GM23338 (cell line): Measurements from ENCODE around the gene BNC1. TPM values are rescaled to one million over a fixed set of nuclear protein-coding genes. Genes with fewer than 3 reads are reported as not detected.

Experiments used
- ATAC-seq: fragments of 200-7000 bp; cut with Tn5 transposase; 3 replicates; pipeline ENCODE4 v1.9.1; 2020
- DNase-seq: peaks from one replicate; pipeline ENCODE4 v3.0.0-alpha.2; 2015; ENCODE audit warnings: low spot score
- H2AFZ ChIP-seq: fragments of 200-600 bp; sonication (generic); 2 replicates; pipeline ENCODE4 v1.8.0; 2016; ENCODE audit warnings: antibody characterized with exemption, mild to moderate bottlenecking, moderate library complexity
- H3F3A ChIP-seq: fragments of 200-600 bp; sonication (generic); replicated peaks from 2 replicates; pipeline ENCODE4 v1.8.0; 2017; ENCODE audit warnings: antibody characterized with exemption, mixed run types, low read depth
- H3K27ac ChIP-seq: fragments of 200-600 bp; sonication (generic); 2 replicates; pipeline ENCODE4 v1.6.1; 2016; ENCODE audit warnings: low read depth
- H3K27me3 ChIP-seq: fragments of 200-600 bp; sonication (generic); 2 replicates; pipeline ENCODE4 v1.8.0; 2016; ENCODE audit warnings: mild to moderate bottlenecking, mixed run types, moderate library complexity; ENCODE audit not compliant: insufficient read depth
- H3K36me3 ChIP-seq: fragments of 200-600 bp; sonication (generic); 2 replicates; pipeline ENCODE4 v1.8.0; 2016; ENCODE audit warnings: mild to moderate bottlenecking; ENCODE audit not compliant: insufficient read depth
- H3K4me1 ChIP-seq: fragments of 200-600 bp; sonication (generic); 2 replicates; pipeline ENCODE4 v1.8.0; 2016; ENCODE audit warnings: mild to moderate bottlenecking, moderate library complexity; ENCODE audit not compliant: insufficient read depth
- H3K4me2 ChIP-seq: fragments of 200-600 bp; sonication (generic); 2 replicates; pipeline ENCODE4 v1.7.1; 2017; ENCODE audit warnings: mixed run types
- H3K4me3 ChIP-seq: fragments of 200-600 bp; sonication (generic); 2 replicates; pipeline ENCODE4 v1.6.1; 2016; ENCODE audit warnings: mixed run types
- H3K79me2 ChIP-seq: fragments of 200-600 bp; sonication (generic); replicated peaks from 2 replicates; pipeline ENCODE4 v1.8.0; 2017; ENCODE audit warnings: mild to moderate bottlenecking; ENCODE audit not compliant: insufficient read depth
- H3K9me2 ChIP-seq: fragments of 200-600 bp; sonication (generic); 2 replicates; pipeline ENCODE4 v1.8.0; 2017; ENCODE audit not compliant: insufficient read depth
- H4K20me1 ChIP-seq: fragments of 200-600 bp; sonication (generic); replicated peaks from 2 replicates; pipeline ENCODE4 v1.8.0; 2017; ENCODE audit warnings: mild to moderate bottlenecking; ENCODE audit not compliant: insufficient read depth
- H3K27ac Mint-ChIP-seq: 2 replicates; pipeline ENCODE4 v1.8.0; 2020; ENCODE audit warnings: inconsistent platforms, mild to moderate bottlenecking, moderate library complexity, mixed read lengths
- H3K27me3 Mint-ChIP-seq: 3 replicates; pipeline ENCODE4 v1.8.0; 2022; ENCODE audit warnings: low read depth, mild to moderate bottlenecking, moderate library complexity, mixed read lengths, inconsistent platforms; ENCODE audit not compliant: insufficient read depth, poor library complexity
- H3K36me3 Mint-ChIP-seq: 3 replicates; pipeline ENCODE4 v1.8.0; 2021; ENCODE audit warnings: low read depth, mild to moderate bottlenecking, inconsistent platforms, moderate library complexity, mixed read lengths
- H3K4me1 Mint-ChIP-seq: 3 replicates; pipeline ENCODE4 v1.8.0; 2020; ENCODE audit warnings: mild to moderate bottlenecking, inconsistent platforms, mixed read lengths
- H3K4me3 Mint-ChIP-seq: 3 replicates; pipeline ENCODE4 v1.8.0; 2021; ENCODE audit warnings: moderate library complexity, mild to moderate bottlenecking, inconsistent platforms, mixed read lengths
- H3K9me3 Mint-ChIP-seq: 3 replicates; pipeline ENCODE4 v1.8.0; 2020; ENCODE audit warnings: moderate library complexity, mild to moderate bottlenecking, inconsistent platforms, mixed read lengths
- CREB1 ChIP-seq: fragments of 250-450 bp; sonication (Bioruptor Pico); IDR thresholded peaks from 2 replicates; pipeline ENCODE4 v1.5.0; 2020; ENCODE audit warnings: low read depth, mild to moderate bottlenecking, moderate library complexity
- EZH2 ChIP-seq: fragments of 200-600 bp; sonication (generic); IDR thresholded peaks from one replicate; pipeline ENCODE4 v1.8.0; 2017; ENCODE audit warnings: antibody characterized with exemption, mild to moderate bottlenecking, low read depth; ENCODE audit not compliant: unreplicated experiment
- EZH2phosphoT487 ChIP-seq: fragments of 200-600 bp; sonication (generic); IDR thresholded peaks from one replicate; pipeline ENCODE4 v1.8.1; 2018; ENCODE audit warnings: antibody characterized with exemption; ENCODE audit not compliant: unreplicated experiment
- NANOG ChIP-seq: IDR thresholded peaks from 2 replicates; pipeline ENCODE4 v1.6.1; 2016; ENCODE audit warnings: antibody characterized with exemption, borderline replicate concordance
- POLR2AphosphoS5 ChIP-seq: IDR thresholded peaks from 2 replicates; pipeline ENCODE4 v1.6.1; 2016; ENCODE audit warnings: antibody characterized with exemption, low read depth
- STAT1 ChIP-seq: IDR thresholded peaks from one replicate; pipeline ENCODE4 v1.6.1; 2016; ENCODE audit warnings: antibody characterized with exemption; ENCODE audit not compliant: unreplicated experiment
- ZNF331 ChIP-seq: fragments of 250-450 bp; sonication (Bioruptor Pico); IDR thresholded peaks from 2 replicates; pipeline ENCODE4 v1.5.0; 2020; ENCODE audit warnings: low read depth, mild to moderate bottlenecking, moderate library complexity
- polyA plus RNA-seq: library from polyadenylated mRNA; unstranded; fragments of >200 nt; fragmentation: Nextera tagmentation; extraction: Ambion mirVana; gene quantifications from 2 replicates; pipeline ENCODE4 v1.2.1, GENCODE V29; 2016
- total RNA-seq: library from RNA; depleted of rRNA; stranded (reverse); fragments of >200 nt; shearing (Covaris generic); gene quantifications from 2 replicates; pipeline ENCODE4 v1.2.3, GENCODE V29; 2014
- TF ChIP-seq, protein P1 (sequence below): fragments of 250-450 bp; sonication (Bioruptor Pico); IDR thresholded peaks from 2 replicates; pipeline ENCODE4 v1.5.0; 2020; ENCODE audit warnings: mild to moderate bottlenecking, moderate library complexity
- TF ChIP-seq, protein P2 (sequence below), 2 experiments: fragments of 200-600 bp in 1 of 2; sonication (generic) in 1 of 2; conservative IDR thresholded peaks; 2 replicates each; pipeline versions ENCODE4 v1.5.1 to v1.6.1; 2016 to 2017; ENCODE audit warnings: antibody characterized with exemption in 2 of 2, low read depth in 2 of 2, mild to moderate bottlenecking in 2 of 2, moderate library complexity in 1 of 2

The BNC1 gene
- total and polyA plus RNA-seq, 2 experiments from 2014 or later, result 0.26 to 1.1 TPM

GRCh38 chr15:83293201-83293600 is 8.7 kb upstream of the BNC1 start (continued):
- TF ChIP-seq, protein P1, sequence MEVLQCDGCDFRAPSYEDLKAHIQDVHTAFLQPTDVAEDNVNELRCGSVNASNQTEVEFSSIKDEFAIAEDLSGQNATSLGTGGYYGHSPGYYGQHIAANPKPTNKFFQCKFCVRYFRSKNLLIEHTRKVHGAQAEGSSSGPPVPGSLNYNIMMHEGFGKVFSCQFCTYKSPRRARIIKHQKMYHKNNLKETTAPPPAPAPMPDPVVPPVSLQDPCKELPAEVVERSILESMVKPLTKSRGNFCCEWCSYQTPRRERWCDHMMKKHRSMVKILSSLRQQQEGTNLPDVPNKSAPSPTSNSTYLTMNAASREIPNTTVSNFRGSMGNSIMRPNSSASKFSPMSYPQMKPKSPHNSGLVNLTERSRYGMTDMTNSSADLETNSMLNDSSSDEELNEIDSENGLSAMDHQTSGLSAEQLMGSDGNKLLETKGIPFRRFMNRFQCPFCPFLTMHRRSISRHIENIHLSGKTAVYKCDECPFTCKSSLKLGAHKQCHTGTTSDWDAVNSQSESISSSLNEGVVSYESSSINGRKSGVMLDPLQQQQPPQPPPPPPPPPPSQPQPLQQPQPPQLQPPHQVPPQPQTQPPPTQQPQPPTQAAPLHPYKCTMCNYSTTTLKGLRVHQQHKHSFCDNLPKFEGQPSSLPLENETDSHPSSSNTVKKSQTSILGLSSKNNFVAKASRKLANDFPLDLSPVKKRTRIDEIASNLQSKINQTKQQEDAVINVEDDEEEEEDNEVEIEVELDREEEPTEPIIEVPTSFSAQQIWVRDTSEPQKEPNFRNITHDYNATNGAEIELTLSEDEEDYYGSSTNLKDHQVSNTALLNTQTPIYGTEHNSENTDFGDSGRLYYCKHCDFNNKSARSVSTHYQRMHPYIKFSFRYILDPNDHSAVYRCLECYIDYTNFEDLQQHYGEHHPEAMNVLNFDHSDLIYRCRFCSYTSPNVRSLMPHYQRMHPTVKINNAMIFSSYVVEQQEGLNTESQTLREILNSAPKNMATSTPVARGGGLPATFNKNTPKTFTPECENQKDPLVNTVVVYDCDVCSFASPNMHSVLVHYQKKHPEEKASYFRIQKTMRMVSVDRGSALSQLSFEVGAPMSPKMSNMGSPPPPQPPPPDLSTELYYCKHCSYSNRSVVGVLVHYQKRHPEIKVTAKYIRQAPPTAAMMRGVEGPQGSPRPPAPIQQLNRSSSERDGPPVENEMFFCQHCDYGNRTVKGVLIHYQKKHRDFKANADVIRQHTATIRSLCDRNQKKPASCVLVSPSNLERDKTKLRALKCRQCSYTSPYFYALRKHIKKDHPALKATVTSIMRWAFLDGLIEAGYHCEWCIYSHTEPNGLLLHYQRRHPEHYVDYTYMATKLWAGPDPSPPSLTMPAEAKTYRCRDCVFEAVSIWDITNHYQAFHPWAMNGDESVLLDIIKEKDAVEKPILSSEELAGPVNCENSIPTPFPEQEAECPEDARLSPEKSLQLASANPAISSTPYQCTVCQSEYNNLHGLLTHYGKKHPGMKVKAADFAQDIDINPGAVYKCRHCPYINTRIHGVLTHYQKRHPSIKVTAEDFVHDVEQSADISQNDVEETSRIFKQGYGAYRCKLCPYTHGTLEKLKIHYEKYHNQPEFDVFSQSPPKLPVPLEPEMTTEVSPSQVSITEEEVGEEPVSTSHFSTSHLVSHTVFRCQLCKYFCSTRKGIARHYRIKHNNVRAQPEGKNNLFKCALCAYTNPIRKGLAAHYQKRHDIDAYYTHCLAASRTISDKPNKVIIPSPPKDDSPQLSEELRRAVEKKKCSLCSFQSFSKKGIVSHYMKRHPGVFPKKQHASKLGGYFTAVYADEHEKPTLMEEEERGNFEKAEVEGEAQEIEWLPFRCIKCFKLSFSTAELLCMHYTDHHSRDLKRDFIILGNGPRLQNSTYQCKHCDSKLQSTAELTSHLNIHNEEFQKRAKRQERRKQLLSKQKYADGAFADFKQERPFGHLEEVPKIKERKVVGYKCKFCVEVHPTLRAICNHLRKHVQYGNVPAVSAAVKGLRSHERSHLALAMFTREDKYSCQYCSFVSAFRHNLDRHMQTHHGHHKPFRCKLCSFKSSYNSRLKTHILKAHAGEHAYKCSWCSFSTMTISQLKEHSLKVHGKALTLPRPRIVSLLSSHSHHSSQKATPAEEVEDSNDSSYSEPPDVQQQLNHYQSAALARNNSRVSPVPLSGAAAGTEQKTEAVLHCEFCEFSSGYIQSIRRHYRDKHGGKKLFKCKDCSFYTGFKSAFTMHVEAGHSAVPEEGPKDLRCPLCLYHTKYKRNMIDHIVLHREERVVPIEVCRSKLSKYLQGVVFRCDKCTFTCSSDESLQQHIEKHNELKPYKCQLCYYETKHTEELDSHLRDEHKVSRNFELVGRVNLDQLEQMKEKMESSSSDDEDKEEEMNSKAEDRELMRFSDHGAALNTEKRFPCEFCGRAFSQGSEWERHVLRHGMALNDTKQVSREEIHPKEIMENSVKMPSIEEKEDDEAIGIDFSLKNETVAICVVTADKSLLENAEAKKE (CRISPR knock-in tag), result no peak
- TF ChIP-seq CREB1 (no peak), POLR2AphosphoS5 (no peak), STAT1 (no peak), EZH2phosphoT487 (no peak), NANOG (no peak)
- TF ChIP-seq, protein P2, sequence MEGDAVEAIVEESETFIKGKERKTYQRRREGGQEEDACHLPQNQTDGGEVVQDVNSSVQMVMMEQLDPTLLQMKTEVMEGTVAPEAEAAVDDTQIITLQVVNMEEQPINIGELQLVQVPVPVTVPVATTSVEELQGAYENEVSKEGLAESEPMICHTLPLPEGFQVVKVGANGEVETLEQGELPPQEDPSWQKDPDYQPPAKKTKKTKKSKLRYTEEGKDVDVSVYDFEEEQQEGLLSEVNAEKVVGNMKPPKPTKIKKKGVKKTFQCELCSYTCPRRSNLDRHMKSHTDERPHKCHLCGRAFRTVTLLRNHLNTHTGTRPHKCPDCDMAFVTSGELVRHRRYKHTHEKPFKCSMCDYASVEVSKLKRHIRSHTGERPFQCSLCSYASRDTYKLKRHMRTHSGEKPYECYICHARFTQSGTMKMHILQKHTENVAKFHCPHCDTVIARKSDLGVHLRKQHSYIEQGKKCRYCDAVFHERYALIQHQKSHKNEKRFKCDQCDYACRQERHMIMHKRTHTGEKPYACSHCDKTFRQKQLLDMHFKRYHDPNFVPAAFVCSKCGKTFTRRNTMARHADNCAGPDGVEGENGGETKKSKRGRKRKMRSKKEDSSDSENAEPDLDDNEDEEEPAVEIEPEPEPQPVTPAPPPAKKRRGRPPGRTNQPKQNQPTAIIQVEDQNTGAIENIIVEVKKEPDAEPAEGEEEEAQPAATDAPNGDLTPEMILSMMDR (conservative IDR thresholded peaks at IDR 0.05; ENCODE audit: low read depth in 2 of 2), result no peak

DNA sequence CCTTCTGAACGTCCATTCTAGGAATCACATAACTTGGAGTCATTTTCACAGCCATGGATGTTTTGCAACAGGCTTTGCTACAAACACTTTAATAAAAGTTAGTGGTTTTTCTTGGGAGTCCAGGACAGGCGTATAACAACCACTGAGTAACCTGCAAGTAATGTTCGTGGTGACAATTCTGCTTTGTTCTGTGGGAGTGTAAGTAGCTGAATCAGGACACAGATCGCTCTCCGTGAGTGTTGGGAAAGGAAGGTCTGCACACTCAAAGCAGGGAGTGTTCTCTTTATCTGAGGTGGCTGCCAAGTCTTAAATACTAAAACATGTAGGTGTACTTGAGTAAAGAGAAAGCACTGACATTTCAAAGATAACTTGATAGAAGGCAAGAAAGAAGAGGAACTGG is 7.9 kb upstream of the BNC1 start:
- Histone ChIP-seq H4K20me1 (no peaks in the 10 kb centered on the region), H3K27ac (no peak overlapping the region), H3K4me1 (no peaks in the 10 kb centered on the region), H3K36me3 (no peaks in the 10 kb centered on the region), H2AFZ (no peak overlapping the region), H3K79me2 (no peaks in the 10 kb centered on the region), H3K4me2 (no peak overlapping the region), H3K9me2 (no peaks in the 10 kb centered on the region; the same call in none of the 2 replicates), H3K27me3 (peaks cover 3% of the 10 kb centered on the region; the same call in 1 of the 2 replicates), H3F3A (no peaks in the 10 kb centered on the region), H3K4me3 (no peak overlapping the region)
- Mint-ChIP-seq H3K4me1 (peaks cover 18% of the 10 kb centered on the region), H3K27me3 (peaks cover 3% of the 10 kb centered on the region), H3K9me3 (no peaks in the 10 kb centered on the region; the same call in 1 of the 3 replicates), H3K4me3 (no peak overlapping the region), H3K36me3 (no peaks in the 10 kb centered on the region), H3K27ac (no peak overlapping the region)
- DNase-seq, result no peak
- no peak for ATAC-seq
- TF ChIP-seq, protein P2 (conservative IDR thresholded peaks at IDR 0.05; ENCODE audit: low read depth in 2 of 2), result no peak
- TF ChIP-seq ZNF331 (CRISPR knock-in tag) (no peak), EZH2 (no peak), CREB1 (no peak), EZH2phosphoT487 (no peak)
